Measurements from ENCODE around the gene KHDC4.

The KHDC4 gene

DNA sequence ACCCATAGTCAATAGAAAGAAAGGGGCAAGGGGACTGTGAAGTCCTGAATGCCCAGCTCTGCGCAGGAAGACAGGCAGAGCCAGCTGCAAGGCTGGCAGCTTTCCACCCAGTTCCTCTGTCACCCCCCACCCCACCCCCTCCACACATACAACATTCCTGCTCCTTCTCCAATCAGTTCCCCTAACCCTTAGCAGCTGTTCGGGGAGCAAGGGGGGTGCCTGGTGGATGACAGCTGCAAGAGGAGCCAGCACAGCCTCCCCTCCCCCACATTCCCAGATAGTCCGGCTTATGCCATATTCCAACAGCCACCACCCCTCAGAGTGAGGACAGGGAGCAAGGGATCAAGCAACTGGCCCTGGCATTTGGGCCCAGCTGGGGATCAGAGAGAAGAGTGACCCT lies 34.5 kb upstream of the KHDC4 start:
- DNase-seq = no peak

DNA sequence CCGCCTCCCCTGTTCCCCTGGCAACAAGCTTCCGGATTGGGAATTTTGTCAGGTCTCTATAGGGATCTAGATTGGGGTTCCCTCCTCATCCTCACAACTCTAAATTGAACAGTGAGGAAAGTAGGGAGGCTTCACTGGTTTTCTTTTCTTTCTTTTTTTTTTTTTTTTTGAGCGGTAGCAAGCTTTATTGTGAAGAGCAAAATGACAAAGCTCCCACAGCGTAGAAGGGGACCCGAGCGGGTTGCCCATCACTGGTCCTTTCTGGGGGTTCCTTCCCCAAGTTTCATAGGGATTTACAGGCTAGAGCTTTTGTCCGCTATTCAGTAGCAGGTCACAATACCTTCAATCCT lies 33.8 kb upstream of the KHDC4 start:
- DNase-seq = no peak

DNA sequence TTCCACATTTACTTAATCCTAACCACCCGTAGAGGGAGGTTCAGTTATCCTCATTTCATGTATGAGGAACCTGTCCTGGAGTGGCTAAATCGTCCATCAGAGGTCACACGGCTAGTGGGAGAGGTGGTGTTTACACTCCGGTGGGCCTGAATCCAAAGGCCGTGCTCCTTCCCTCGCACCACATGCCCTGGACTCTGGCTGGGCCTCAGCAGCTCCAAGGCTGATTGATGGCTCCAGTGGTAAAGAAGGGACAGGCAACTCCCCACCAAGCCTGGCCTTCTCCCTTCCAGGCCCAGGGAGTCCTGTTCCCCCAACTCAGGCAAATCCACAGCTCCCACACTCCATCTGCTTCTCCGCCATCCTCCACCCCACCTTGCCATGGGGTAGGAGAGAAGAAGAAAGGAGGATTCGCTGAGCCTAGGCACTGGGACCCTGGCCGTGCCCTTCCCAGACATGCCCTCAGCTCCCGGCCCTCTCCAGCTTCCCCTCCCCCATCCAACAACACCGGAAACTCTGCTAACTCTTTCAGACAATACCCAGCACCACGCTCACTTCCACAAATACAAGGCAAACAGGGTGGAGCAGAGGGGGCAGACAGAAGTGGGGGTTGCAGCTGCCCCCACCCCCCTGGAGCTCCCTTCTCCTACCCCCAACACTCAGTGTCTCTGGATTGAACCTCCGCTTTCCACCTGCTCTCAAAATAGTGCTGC lies 33.3 kb upstream of the KHDC4 start:
- no peak for DNase-seq

DNA sequence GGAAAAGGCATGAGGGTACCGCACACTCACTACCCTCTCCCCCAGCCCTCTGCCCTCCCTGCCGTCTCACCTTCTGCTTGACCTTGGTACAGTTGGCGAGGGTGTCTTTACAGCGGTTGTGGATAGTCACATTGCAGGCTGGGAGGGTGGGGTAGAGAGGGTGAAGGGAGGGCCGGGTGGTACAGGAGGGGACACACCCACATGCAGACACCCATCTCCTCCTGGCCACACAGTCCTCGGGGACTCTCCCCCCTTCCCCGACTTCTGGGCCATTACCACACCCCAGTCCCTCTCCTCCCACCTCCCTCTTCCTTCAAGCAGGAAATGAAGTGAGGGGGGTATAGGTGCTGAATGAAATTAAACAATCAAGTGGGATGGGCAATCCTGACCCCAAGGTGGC lies 32.5 kb upstream of the KHDC4 start:
- no peak for DNase-seq

DNA sequence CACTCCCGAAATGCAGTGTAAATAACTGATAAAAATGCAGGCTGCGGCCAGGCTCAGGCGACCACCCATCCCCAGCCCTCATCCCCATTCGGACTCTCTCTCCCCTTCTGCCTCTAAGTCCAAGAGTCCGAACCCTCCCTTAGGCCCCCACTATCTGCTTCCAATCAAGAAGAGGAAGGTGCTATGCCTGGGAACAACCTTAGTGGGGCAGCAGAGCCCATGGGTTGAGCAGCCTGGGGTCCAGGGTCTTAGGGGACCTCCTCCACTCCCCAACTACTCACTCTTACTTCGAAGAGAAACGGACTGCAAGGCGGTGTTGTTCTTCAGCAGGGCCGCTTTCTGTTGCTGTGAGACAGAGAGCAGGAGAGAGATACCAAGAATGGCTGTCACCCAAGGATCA lies 31.9 kb upstream of the KHDC4 start:
- no peak for DNase-seq

DNA sequence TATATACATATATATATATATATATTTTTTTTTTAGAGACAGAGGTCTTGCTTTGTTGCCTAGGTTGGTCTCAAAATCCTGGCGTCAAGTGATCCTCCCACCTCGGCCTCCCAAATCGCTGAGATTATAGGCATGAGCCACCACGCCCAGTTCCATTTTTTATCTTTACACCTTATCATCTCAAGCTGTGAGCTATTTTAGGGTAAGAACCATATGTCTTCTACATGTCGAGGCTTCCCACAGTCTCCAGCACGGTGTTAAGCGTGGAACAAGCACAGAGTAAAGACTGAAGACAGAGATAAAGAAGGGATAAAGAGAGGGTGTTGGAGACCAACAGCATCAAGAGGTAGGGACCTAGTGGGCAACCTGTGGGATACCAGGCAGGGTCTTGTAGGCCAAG lies 30.0 kb upstream of the KHDC4 start:
- no peak for DNase-seq

DNA sequence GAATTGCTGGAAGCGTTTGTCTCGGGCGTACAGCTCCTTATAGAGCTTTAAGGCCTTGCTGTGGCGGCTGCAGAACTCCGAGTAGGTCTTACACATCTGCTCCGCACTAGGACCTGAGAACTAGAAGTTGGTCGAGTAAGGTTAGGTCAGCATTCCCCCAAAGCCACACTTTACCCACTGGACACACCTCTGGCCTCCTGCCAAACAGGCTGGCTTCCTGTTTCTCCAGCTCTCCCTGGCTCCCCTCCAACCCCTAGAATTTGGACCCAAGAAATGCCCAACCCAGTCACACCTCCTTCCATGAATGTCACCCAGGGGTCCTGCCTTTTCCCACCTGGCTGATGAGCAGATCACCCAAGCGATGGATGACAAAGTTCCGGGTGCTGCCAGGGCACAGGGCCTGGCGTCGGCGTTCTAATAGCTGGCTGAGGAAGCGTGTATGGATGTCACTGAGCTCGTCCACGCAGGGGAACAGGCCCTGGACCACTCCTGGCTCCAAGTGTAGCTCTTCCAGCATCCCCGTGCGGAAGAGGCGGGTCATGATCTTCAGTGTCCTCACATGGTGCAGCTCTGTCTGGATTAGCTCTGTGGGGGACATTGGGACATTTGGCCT lies 28.5 kb upstream of the KHDC4 start:
- no peak for DNase-seq

DNA sequence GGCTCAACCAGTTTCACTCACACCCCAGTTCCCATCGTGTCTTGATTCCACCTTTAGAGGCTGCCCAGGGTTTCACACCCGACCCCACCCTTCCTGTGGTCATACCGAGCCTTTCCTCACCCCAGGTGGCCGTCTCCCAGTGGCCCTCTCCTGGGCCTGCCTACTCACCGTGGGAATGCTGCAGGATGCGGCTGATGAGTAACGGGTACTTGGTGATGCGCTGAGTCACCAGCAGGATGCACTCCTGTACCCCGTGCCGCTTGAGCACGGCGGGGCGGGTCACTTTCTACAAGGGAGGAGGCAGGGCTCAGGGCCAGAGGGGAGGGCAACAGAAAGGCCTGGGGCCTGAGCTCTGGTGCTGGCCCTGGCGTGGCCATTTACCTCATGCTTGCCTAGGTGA lies 27.7 kb upstream of the KHDC4 start:
- no peak for DNase-seq

DNA sequence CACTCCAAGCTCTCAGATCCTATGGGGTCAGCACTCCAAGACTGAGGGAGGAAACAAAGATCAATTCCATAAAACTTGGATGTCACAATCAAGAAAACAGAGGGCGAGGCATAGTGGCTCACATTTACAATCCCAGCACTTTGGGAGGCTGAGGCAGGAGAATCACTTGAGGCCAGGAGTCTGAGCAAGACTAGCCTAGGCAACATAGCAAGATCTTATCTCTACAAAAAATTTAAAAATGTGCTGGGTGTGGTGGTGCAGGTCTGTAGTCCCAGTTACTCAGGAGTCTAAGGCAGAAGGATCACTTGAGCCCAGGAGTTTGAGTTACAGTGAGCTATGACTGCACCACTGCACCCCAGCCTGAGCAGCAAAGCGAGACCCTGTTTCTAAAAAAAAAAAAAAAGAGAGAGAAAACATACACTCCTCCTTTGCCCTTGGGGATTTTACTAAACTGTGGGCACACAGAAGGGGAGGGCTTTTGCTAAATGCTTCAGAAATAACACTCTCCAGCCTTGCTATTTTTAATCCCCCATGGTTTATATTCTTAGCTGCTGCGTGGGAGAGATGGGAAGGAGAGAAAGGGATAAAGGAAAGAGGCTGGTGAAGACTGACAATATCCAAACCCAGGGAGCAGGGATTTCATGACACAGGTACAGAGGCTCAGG lies 26.0 kb upstream of the KHDC4 start:
- no peak for DNase-seq

DNA sequence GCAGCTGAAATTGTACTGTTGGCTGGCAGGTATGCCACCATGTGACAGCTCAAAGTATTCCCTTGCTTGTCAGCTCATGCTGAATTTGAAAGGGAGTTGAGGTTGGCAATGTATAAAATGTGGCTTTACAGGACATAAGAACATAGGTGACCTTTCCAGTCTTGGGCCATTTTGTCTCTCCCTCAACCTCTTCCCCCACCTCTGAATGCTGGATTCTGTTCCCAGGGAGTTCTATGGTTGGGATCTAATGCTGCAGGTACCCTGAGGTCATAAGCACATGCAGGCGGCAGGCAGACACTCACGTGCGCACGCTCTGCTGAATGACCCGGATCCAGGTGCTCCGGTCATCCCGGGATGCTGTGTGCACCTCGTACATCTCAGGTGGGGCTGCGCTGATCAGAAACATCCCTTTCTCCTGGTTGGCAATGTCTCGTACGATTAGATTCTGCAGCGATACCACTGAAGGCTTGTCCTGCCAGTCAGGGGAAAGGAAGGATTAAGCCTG lies 23.2 kb upstream of the KHDC4 start:
- DNase-seq = no peak

DNA sequence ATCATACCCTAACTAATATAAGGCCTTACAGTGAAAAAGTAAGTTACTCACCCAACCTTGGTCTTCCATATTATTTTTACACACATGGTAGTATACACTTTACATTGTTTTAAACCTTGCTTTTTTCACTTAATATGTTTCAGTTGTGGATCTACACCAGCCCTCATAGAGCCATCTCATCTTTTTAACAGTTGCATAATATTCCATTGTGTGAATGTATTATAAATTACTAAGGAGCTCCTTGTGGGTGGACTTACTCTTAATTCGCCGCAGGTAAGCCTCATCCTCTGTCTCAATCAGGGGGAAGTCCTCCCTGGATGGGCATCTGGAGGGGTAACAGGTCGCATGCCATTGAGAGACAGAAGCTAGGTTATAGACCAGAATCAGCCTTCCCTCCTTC lies 20.4 kb upstream of the KHDC4 start:
- no peak for DNase-seq

DNA sequence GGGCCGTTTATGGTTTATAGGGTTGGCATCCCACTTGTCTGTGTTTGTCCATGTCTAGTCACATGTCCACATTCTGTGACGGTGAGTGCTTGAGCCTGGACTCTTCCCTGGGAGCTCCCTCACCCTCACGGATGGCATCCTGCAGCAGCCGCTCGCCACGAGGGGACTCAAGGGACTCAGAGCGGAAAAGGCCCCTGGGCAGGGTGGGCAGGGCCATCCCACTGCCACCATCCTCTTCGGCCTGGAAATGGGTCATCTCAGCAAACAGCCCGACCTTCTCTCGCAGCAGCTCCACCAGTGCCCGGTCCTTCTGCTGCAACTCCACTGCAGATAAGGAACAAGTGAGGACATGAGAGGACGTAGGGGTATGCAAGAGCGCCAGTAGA lies 18.3 kb upstream of the KHDC4 start:
- no peak for DNase-seq

DNA sequence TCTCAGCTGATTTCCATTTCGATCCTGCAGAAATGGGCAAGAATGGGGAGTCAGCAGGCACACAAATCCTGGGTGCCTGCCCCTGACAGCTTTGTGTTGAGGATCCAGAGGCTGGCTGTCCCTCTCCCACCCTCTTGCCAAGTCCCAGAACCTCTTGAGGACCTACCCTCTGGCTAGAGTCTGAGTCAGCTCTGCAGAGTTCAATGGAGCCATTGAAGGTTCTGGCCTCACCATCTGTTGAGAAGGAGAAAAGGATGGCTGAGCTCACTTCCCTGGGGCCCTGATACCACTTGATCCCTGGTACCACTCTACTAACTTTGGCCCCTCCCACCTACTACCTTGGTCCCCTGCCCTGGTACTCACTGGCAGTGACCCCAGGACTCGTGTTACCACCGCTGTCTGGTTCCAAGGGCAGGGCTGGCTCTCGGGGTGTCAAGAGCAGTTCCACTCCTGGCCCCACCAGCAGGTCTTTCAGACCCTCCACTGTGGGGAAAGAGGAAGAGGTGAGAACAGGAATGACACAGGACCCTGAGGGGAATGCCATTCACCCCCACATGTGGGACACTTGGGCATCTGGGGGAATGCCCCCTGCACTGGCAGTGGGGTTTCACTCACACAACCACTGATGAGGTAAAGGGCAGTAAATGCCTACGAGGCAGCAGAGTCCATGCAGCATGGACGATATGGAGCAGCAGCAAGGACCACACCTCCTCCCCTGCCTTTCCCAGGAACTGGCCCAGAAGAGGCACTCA lies 17.7 kb upstream of the KHDC4 start:
- no peak for DNase-seq

DNA sequence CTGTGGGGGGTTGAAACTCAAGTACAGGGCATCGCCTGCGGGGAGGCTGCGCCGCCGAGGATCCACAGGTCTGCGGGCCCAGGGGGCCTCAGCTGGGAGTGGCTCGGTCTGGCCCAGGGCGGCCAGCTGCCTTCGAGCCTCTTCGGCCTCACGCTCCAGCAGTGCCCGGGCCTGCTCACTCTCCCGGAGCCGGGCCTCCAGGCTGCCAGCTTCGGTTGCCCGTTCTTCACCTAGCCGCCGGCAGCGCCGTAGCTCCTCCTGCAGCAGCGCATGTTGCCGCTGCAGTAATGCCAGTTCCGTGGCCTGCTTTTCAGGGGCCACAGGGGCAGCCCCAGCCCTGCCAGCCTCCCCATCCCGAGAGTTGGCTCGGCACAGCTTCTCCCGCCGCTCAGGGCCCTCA lies 16.6 kb upstream of the KHDC4 start:
- no peak for DNase-seq

DNA sequence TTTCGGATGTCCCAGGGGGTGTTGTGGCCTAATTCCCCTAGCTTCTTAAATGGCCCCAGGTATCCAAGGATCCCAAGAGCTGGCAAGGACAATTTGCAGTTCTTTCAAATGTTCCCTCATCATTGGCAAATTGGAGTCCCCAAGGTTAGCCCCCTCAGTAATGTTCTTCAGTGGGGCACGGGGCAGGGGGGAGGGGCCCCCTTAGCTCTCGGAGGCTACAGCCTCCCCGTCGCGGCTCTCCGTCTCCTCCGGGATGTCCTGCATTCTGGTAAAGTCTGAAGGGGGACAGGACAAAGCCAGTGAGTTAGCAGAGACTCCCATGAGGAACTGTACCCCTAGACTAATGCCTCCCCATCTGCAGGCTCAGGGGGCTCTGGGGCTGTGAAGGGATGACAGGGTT lies 13.5 kb upstream of the KHDC4 start:
- no peak for DNase-seq

DNA sequence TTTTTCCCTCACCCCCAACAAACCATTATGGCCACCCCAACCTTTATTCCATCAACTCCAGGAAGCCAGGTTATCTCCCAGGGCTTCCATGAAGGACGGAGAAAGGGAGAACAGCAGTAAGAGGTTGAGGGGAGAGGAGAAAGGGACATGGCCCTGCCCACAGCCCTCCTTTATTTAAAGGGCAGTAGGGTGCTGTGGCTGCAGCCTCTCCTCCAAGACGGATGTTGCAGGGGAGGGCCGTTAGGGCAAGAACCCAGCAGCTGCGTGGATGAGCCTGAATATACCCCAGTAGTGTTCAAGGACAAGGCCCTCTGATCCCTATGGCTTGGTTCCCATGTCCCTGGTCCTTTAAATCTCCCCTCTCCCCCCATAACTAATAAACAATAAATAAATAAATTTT lies 13.1 kb upstream of the KHDC4 start:
- DNase-seq = no peak

DNA sequence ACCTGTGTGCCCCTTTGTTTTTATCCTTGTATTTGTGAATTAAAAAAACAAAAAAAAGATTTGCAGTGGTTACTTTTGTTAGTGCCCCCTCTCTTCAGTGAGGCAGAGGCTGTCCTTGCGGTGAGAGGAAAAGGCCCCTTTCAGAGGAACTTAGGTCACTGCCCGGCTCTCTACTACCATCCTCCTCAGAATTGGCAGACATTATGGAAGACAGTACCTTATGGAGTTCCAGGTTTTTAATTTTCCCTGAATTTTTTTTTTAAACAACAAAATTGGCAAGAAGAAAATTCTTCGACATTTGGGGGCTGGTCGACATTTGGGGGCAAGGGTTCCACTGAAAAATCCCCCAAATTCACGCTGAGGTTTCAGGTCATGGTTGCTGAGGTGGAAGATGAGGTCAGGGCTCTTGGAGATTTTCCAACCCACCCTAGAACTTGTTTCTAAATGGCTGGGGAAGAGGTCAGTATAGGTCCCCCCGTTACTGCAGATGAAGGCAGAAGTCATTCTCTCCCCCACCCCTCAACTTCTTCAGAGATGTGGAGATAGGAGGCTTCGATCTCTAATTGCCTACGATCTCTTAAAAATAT lies 12.5 kb upstream of the KHDC4 start:
- no peak for DNase-seq

DNA sequence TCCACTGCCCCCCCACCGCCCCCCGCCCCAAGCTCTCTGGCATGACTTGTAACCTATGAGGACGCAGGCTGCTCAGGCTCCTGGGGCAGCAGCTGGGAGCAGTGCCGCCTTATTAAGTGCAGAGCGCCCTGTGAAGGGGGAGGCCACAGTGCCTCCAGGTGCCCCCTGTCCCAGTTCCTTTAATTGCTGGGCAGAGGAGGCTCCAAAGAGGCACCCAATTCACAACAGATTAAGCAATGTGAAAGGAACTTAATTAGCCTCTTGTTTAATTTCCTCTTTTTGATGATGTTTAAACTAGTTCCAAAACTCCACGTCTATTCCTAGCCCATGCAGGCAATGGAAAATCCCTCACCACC lies 10.2 kb upstream of the KHDC4 start:
- no peak for DNase-seq

DNA sequence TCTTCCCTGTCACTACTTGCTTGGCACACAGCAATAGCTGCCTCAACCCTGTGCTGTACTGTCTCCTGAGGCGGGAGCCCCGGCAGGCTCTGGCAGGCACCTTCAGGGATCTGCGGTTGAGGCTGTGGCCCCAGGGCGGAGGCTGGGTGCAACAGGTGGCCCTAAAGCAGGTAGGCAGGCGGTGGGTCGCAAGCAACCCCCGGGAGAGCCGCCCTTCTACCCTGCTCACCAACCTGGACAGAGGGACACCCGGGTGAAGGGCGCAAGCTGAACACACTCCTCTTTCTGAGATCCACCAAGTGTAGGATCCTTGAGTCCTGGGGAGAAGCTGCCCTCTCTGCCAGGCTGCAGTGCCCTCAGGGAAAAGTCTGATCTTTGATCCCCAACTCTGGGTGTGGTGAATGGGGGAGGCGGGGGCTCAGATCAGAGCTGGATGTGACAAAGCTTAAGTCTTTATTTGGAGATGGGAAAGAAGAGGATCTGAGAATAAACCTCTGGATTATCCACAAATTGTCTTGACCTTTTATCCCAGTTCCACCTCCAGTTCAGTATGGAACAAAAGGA lies 8.4 kb upstream of the KHDC4 start:
- DNase-seq = no peak

DNA sequence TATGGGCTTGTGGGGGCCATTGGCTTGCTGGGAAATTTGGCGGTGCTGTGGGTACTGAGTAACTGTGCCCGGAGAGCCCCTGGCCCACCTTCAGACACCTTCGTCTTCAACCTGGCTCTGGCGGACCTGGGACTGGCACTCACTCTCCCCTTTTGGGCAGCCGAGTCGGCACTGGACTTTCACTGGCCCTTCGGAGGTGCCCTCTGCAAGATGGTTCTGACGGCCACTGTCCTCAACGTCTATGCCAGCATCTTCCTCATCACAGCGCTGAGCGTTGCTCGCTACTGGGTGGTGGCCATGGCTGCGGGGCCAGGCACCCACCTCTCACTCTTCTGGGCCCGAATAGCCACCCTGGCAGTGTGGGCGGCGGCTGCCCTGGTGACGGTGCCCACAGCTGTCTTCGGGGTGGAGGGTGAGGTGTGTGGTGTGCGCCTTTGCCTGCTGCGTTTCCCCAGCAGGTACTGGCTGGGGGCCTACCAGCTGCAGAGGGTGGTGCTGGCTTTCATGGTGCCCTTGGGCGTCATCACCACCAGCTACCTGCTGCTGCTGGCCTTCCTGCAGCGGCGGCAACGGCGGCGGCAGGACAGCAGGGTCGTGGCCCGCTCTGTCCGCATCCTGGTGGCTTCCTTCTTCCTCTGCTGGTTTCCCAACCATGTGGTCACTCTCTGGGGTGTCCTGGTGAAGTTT lies 7.8 kb upstream of the KHDC4 start:
- no peak for DNase-seq

DNA sequence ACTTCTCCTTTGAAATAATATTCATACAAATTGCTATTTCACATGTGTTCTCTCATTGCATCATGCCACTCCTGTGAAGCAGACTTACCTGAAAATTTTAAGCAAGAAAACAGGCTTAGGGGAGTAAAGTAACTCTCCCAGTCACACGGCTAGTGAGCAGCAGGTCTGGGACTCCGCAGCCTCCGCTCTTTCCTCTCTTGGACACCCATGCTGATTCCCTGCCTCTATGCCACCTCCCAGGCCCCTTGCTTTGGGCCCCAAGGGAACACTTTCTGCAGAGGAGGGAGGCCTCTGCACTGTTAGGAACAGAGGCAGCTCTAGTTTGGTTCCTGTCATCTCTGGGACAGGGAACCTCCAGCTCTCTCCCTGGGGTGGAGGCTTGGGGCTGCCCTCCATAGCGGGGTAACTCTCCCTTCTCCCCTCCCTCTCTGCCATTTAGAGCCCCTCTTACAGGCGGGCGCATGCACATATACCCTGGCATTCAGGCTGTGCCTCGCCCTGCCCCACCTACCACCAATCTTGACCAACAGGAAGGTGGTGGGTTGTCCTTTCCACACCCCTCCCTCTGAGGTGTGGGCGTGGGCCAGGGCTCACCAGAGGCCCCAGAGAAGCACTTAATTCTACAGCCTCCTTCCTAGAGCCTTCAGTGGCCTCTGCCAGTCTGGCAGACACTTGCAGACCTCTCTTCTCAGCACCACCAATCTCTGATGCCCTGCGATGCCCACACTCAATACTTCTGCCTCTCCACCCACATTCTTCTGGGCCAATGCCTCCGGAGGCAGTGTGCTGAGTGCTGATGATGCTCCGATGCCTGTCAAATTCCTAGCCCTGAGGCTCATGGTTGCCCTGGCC lies 7.0 kb upstream of the KHDC4 start, which contains the start of gene RXFP4:
TSS of gene RXFP4 (plus strand) at position 646 of the 852 bp plus-strand sequence. CDS start at position 718, 72 bp downstream.
- DNase-seq = no peak
